ENCODE data around the gene KLHDC2.
"Not testable (repeated sequence)": the region's sequence is repeated elsewhere in the genome, so short reads cannot be mapped to it uniquely, and the experiment has no call there.

Gene KLHDC2

DNA sequence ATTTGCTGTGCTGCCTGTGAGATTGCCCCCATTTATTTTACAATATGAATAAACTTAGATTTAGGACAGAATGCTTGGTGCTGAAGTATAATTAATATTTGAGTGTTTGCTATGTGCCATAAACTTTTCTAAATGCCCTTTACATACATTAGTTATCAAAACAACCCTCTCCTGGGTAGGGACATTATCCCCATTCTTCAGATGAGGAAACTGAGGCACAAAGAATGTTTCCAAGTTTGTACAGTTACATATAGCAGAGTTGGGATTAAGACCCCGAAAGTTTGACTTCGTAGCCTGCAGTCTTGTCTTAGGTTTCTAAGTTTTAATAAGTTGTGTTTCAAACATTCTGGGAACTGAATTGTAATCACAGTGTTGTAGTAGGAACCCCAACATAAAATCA is 18.4 kb downstream of the KLHDC2 start:
- TF ChIP-seq, protein P1, sequence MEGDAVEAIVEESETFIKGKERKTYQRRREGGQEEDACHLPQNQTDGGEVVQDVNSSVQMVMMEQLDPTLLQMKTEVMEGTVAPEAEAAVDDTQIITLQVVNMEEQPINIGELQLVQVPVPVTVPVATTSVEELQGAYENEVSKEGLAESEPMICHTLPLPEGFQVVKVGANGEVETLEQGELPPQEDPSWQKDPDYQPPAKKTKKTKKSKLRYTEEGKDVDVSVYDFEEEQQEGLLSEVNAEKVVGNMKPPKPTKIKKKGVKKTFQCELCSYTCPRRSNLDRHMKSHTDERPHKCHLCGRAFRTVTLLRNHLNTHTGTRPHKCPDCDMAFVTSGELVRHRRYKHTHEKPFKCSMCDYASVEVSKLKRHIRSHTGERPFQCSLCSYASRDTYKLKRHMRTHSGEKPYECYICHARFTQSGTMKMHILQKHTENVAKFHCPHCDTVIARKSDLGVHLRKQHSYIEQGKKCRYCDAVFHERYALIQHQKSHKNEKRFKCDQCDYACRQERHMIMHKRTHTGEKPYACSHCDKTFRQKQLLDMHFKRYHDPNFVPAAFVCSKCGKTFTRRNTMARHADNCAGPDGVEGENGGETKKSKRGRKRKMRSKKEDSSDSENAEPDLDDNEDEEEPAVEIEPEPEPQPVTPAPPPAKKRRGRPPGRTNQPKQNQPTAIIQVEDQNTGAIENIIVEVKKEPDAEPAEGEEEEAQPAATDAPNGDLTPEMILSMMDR (conservative IDR thresholded peaks at IDR 0.05; ENCODE audit: low read depth, low read length): no peak
- no peak for DNase-seq (ENCODE audit: low read depth)
- no peak overlapping the region for H3K4me3 ChIP-seq (ENCODE audit: low read length)

DNA sequence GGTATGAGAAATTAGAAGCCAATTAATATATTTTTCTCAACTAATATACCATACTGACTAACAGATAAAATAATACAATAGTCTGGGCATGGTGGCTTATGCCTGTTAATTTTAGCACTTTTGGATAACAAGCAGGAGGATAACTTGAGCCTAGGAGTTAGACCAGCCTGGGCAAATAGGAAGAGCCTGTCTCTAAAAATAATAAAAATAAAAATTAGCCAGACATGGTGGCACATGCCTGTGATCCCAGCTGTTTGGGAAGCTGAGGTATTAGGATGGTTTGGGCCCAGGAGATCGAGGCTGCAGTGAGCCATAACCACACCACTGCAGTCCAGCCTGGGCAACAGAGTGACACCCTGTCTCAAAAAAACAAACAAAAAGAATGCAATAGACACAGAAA is 24.7 kb downstream of the KLHDC2 start:
- no peak overlapping the region for H3K4me3 ChIP-seq (ENCODE audit: low read length)

DNA sequence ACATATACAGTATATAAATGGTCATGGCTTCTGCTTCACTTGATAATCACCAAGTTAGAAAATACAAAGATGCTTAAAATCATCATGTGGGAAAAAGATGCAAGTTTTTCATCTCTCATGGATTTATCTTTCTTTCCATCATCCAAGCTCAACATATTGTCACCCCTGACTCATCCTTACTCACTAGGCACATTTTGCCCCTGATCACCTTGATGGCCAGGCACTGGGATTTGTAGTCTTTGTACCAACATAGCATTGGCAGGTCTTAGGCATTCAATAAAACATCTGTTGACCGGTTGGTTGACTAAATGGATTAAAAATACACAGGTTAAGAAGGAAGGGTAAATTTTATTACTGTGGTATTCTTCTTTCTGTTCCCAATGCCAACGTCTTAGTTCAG is 28.1 kb downstream of the KLHDC2 start:
- H3K4me3 ChIP-seq (ENCODE audit: low read length): no peak overlapping the region
- no peak for DNase-seq (ENCODE audit: low read depth)
- TF ChIP-seq, protein P1 (conservative IDR thresholded peaks at IDR 0.05; ENCODE audit: low read depth, low read length): no peak

More for the DNA sequence above, 24.7 kb downstream of the KLHDC2 start:
- TF ChIP-seq, protein P1 (conservative IDR thresholded peaks at IDR 0.05; ENCODE audit: low read depth, low read length): no peak
- DNase-seq (ENCODE audit: low read depth): no peak

DNA sequence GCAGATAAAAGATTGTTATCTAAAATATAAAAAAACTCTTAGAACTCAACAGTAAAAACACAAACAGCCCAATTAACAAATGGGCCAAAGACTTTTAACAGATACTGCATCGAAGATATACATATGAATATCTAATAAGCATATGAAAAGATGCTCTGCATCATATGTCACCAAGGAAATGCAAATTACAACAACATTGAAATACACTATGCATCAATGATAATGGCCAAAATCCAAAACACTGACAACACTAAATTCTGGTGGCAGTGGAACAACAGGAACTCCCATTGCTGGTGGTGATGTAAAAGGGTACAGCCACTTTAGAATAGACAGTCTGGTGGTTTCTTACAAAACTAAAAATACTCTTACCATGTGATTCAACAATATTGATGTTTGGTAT is 40.8 kb downstream of the KLHDC2 start:
- TF ChIP-seq, protein P1 (conservative IDR thresholded peaks at IDR 0.05; ENCODE audit: low read depth, low read length): no peak
- no peak for DNase-seq (ENCODE audit: low read depth)
- H3K4me3 ChIP-seq (ENCODE audit: low read length): no peak overlapping the region

DNA sequence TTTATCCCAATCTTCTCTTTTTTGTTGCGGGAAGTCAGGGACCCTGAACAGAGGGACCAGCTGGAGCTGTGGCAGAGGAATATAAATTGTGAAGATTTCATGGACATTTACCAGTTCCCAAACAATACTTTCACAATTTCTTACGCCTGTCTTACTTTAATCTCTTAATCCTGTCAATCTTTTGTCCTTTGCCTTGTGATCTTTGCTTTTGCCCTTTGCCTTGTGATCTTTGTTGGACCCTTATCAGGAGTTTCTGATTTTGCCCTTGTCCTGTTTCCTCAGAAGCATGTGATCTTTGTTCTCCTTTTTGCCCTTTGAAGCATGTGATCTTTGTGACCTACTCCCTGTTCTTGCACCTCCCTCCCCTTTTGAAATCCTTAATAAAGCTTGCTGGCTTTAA is 48.2 kb downstream of the KLHDC2 start:
- not testable (repeated sequence) for DNase-seq (ENCODE audit: low read depth)

DNA sequence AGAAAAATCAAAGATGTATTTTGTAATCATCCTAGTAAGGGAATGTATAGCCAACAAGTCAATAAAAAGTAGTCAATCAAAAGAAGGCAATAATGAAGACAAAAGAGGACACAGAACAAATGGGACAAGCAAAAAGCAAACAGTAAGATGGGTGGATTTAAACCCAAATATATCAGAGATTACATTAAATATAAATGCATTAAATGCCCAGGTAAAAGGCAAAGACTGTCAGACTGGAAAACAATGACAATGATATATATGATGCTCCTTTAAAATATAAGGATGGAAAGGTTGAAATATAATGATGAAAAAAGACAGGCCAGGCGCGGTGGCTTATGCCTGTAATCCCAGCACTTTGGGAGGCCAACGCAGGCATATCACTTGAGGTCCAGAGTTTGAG is 48.9 kb downstream of the KLHDC2 start:
- no peak overlapping the region for H3K4me3 ChIP-seq (ENCODE audit: low read length)
- no peak for DNase-seq (ENCODE audit: low read depth)
- TF ChIP-seq, protein P1 (conservative IDR thresholded peaks at IDR 0.05; ENCODE audit: low read depth, low read length): no peak

More for the DNA sequence above, 48.2 kb downstream of the KLHDC2 start:
- H3K4me3 ChIP-seq (ENCODE audit: low read length): not testable (repeated sequence)

DNA sequence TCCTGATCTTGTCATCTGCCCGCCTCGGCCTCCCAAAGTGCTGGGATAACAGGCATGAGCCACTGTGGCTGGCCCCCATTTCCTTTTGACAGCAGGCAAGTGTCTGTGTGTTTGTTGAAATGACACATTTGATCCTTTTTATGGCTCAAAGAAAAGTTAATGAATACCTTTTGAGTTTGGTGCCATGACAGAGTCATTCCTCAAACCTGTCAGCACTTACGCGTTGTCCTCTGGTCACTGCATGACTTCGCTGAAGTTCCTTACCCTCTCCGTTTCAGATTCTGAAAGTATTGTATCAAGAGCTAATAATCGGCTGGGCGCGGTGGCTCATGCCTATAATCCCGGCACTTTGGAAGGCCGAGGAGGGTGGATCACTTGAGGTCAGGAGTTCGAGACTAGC is 52.2 kb downstream of the KLHDC2 start:
- H3K4me3 ChIP-seq (ENCODE audit: low read length): no peak overlapping the region
- DNase-seq (ENCODE audit: low read depth): no peak
- TF ChIP-seq, protein P1 (conservative IDR thresholded peaks at IDR 0.05; ENCODE audit: low read depth, low read length): no peak

DNA sequence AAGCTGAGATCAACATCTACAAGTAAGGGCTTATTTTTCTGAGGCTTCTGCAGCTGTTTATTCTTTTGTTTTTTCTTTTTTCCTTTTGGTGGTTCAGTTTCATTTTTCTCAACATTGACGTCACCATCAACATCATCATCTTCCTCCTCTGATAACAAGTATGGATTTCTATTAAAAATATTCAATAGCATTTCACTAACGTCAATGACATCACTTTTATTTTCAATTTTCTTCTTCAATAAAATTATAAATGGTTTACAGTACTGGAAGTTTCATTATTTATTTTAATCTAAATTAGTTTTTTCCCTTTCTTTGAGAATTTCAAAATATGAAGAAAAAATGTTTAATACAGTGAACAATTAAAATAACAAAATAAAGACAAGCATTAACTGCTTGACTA is 60.7 kb downstream of the KLHDC2 start:
- no peak for DNase-seq (ENCODE audit: low read depth)
- H3K4me3 ChIP-seq (ENCODE audit: low read length): no peak overlapping the region
- TF ChIP-seq, protein P1 (conservative IDR thresholded peaks at IDR 0.05; ENCODE audit: low read depth, low read length): no peak
